ENCODE data around the gene TET2.

Gene TET2

GRCh38 chr4:105127170-105127445, 19.6 kb upstream of the TET2 start:
- no peak for DNase-seq (ENCODE audit: low read depth)
- H3K4me3 ChIP-seq (ENCODE audit: low read depth, low read length): no peak overlapping the region
- no peak for TF ChIP-seq CTCF (IDR thresholded peaks at IDR 0.05; ENCODE audit: insufficient read depth, low read depth, low read length, missing control alignments)

DNA sequence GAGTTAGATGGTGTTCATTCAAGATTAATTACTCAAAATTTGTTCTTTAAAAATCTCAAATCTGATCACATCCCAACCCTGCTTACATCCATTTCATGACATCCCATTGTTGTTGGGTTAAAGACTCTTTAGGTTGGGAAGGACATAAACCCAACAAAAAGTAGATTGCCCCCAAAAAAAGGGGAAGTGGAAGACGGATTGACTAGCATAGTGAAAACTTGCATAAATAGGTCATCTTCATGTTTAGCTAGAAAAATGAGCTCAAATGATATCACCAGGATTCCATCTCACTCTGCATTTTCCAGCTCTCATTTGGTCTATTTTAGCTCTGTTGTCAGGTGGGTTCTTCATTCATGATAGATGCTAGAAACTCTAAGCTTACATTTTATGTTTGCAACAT, 18.5 kb upstream of the TET2 start:
- TF ChIP-seq CTCF (IDR thresholded peaks at IDR 0.05; ENCODE audit: insufficient read depth, low read depth, low read length, missing control alignments): no peak
- no peak overlapping the region for H3K4me3 ChIP-seq (ENCODE audit: low read depth, low read length)
- DNase-seq (ENCODE audit: low read depth): peak; percentile 6

DNA sequence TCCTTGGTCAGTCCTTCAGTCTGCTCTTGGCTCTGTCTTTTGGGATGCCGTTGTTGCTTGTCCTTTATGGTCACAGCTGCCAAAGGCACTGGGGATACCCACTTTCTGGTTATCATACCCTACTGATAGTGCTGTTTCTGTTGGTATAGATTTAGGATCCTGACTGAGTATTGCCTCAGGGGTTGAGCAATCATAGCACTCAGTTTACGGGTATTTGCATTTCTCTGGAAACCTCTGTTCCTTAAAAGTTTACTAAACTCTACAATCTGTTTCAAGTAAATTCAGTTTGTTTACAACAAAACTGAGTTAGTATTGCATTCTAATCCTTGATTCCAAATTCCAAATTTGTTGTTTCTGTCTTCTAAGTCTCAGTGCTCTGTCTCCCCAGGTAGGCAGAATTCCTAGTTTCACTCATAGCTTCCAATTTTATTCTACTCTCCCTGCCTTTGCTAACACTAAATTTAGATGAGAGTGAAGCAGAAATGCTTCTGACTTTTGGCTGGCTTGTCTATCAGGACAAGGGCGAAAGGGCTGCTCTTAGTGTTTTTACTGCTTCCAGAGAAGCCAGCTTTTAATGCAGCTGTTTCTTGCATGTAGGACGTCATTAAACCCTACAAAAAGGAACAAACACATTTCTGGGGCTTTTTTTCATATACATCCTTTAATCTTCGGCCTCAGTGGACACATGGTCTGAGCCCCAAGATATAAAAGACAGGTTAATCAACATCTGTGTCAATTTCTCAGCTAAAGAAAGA, 17.2 kb upstream of the TET2 start:
- no peak for TF ChIP-seq CTCF (IDR thresholded peaks at IDR 0.05; ENCODE audit: insufficient read depth, low read depth, low read length, missing control alignments)

GRCh38 chr4:105130945-105131344, 15.7 kb upstream of the TET2 start:
- H3K4me3 ChIP-seq (ENCODE audit: low read depth, low read length): no peak overlapping the region
- TF ChIP-seq CTCF (IDR thresholded peaks at IDR 0.05; ENCODE audit: insufficient read depth, low read depth, low read length, missing control alignments): no peak
- DNase-seq (ENCODE audit: low read depth): no peak

More for the DNA sequence above, 17.2 kb upstream of the TET2 start:
- DNase-seq (ENCODE audit: low read depth): no peak
- no peak overlapping the region for H3K4me3 ChIP-seq (ENCODE audit: low read depth, low read length)

DNA sequence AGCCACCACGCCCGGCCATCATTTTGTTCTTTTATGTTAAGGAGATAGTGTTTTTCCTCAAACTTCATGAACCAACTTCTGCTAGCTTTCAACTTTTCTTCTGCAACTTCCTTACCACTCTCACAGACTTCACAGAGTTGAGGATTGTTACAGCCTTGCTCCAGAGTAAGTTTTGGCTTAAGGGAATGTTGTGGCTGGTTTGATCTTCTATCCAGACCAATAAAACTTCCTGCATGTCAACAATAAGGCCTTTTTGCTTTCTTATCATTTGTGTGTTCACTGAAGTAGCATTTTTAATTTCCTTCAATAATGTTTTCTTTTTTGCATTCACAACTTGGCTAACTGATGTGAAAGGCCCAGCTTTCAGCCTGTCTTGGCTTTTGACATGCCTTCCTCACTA, 12.7 kb upstream of the TET2 start:
- no peak for DNase-seq (ENCODE audit: low read depth)
- no peak overlapping the region for H3K4me3 ChIP-seq (ENCODE audit: low read depth, low read length)
- no peak for TF ChIP-seq CTCF (IDR thresholded peaks at IDR 0.05; ENCODE audit: insufficient read depth, low read depth, low read length, missing control alignments)

- no peak overlapping the region for H3K4me3 ChIP-seq (ENCODE audit: low read depth, low read length)
- no peak for TF ChIP-seq CTCF (IDR thresholded peaks at IDR 0.05; ENCODE audit: insufficient read depth, low read depth, low read length, missing control alignments)
- peak; percentile 15 for DNase-seq (ENCODE audit: low read depth)
Measured at GRCh38 chr4:105135785-105136184, 10.9 kb upstream of the TET2 start.

All from GM12865 (cell line).